ENCODE data around the gene DIP2B. TPM values are rescaled to one million over a fixed set of nuclear protein-coding genes. Genes with fewer than 3 reads are reported as not detected.
A peak's percentile ranks its signal among the peaks of the same experiment; 100 is the strongest.

Gene DIP2B
- total RNA-seq, 1 donor from 2014 or later: 21.1 TPM

GRCh38 chr12:50615145-50615906 is 110.5 kb downstream of the DIP2B start:
- Histone ChIP-seq H3K4me3 (ENCODE audit: low read depth, low read length) (no peak overlapping the region), H3K36me3 (ENCODE audit: control insufficient read depth, insufficient read depth, low read length) (peaks cover 1% of the 10 kb centered on the region), H3K27me3 (ENCODE audit: control insufficient read depth, insufficient read depth, low read length) (no peaks in the 10 kb centered on the region)
- no peak for FAIRE-seq
- DNase-seq (ENCODE audit: low read depth): no peak
- TF ChIP-seq, protein P1, sequence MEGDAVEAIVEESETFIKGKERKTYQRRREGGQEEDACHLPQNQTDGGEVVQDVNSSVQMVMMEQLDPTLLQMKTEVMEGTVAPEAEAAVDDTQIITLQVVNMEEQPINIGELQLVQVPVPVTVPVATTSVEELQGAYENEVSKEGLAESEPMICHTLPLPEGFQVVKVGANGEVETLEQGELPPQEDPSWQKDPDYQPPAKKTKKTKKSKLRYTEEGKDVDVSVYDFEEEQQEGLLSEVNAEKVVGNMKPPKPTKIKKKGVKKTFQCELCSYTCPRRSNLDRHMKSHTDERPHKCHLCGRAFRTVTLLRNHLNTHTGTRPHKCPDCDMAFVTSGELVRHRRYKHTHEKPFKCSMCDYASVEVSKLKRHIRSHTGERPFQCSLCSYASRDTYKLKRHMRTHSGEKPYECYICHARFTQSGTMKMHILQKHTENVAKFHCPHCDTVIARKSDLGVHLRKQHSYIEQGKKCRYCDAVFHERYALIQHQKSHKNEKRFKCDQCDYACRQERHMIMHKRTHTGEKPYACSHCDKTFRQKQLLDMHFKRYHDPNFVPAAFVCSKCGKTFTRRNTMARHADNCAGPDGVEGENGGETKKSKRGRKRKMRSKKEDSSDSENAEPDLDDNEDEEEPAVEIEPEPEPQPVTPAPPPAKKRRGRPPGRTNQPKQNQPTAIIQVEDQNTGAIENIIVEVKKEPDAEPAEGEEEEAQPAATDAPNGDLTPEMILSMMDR (IDR thresholded peaks at IDR 0.05; ENCODE audit: insufficient read depth, low read length, severe bottlenecking): no peak

DNA sequence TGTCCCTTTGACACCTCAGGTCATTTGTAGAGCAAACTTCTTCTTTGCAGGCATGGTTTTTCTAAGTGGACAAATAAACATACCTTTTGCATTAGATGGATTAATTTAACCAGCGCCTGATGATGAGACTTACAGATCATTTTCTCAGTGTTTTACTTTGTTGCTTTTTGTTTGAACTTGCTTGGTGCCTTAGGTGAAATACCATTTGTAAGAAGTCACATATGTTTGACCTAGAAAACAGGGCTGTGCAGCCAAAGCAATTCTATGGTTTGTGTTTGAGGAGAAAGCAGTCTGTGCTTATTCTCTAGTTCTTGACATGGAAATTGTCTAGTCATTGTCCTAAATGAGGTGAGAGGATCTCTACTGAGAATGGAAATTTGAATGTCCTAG is 111.1 kb downstream of the DIP2B start:
- no peak overlapping the region for H3K4me3 ChIP-seq (ENCODE audit: low read depth, low read length)
- TF ChIP-seq, protein P1 (IDR thresholded peaks at IDR 0.05; ENCODE audit: insufficient read depth, low read length, severe bottlenecking): no peak
- FAIRE-seq: no peak
- peaks cover 1% of the 10 kb centered on the region for H3K36me3 ChIP-seq (ENCODE audit: control insufficient read depth, insufficient read depth, low read length)
- DNase-seq (ENCODE audit: low read depth): peak; percentile 97
- H3K27me3 ChIP-seq (ENCODE audit: control insufficient read depth, insufficient read depth, low read length): no peaks in the 10 kb centered on the region

DNA sequence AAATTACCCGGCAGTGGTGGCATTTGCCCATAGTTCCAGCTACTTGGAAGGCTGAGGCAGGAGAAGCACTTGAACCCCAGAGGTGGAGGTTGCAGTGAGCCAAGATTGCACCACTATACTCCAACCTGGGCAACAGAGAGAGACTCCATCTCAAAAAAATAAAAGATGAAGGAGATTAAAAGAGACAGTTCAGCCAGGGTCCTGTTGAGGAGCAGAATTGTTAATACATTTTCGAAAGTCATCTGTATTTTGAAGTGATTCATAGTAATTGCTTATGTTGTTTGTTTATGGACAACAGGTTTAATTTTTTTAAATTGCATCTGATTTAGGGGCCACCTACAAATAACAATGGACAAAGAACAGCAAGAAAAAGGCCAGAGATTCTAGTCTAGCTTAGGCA is 112.9 kb downstream of the DIP2B start:
- no peak for DNase-seq (ENCODE audit: low read depth)
- no peak for FAIRE-seq
- H3K4me3 ChIP-seq (ENCODE audit: low read depth, low read length): no peak overlapping the region
- H3K36me3 ChIP-seq (ENCODE audit: control insufficient read depth, insufficient read depth, low read length): no peaks in the 10 kb centered on the region
- TF ChIP-seq, protein P1 (IDR thresholded peaks at IDR 0.05; ENCODE audit: insufficient read depth, low read length, severe bottlenecking): no peak
- H3K27me3 ChIP-seq (ENCODE audit: control insufficient read depth, insufficient read depth, low read length): no peaks in the 10 kb centered on the region

- Histone ChIP-seq H3K36me3 (ENCODE audit: control insufficient read depth, insufficient read depth, low read length) (no peaks in the 10 kb centered on the region), H3K4me3 (ENCODE audit: low read depth, low read length) (no peak overlapping the region), H3K27me3 (ENCODE audit: control insufficient read depth, insufficient read depth, low read length) (no peaks in the 10 kb centered on the region)
- TF ChIP-seq, protein P1 (IDR thresholded peaks at IDR 0.05; ENCODE audit: insufficient read depth, low read length, severe bottlenecking): no peak
- FAIRE-seq (peak; percentile 85), DNase-seq (ENCODE audit: low read depth) (peak; percentile 88)
These were observed 114.3 kb downstream of the DIP2B start for GRCh38 chr12:50618864-50619609.

- TF ChIP-seq, protein P1 (IDR thresholded peaks at IDR 0.05; ENCODE audit: insufficient read depth, low read length, severe bottlenecking): no peak
- no peak for DNase-seq (ENCODE audit: low read depth)
- no peak for FAIRE-seq
- Histone ChIP-seq H3K4me3 (ENCODE audit: low read depth, low read length) (no peak overlapping the region), H3K36me3 (ENCODE audit: control insufficient read depth, insufficient read depth, low read length) (no peaks in the 10 kb centered on the region), H3K27me3 (ENCODE audit: control insufficient read depth, insufficient read depth, low read length) (no peaks in the 10 kb centered on the region)
These were observed 114.8 kb downstream of the DIP2B start for GRCh38 chr12:50619610-50619958.
